ENCODE measurements around the gene PAK5.

Gene PAK5

GRCh38 chr20:9792674-9793073 lies 46.2 kb downstream of the PAK5 start:
- FAIRE-seq (no peak), DNase-seq (ENCODE audit: low spot score) (no peak)

- no peak for FAIRE-seq
- DNase-seq (ENCODE audit: low spot score): no peak
Measured at GRCh38 chr20:9789131-9789530, 49.7 kb downstream of the PAK5 start.

- FAIRE-seq: no peak
Measured at GRCh38 chr20:9775176-9775575, 63.7 kb downstream of the PAK5 start.

GRCh38 chr20:9769954-9770353 lies 68.9 kb downstream of the PAK5 start:
- DNase-seq (ENCODE audit: low spot score) (no peak), FAIRE-seq (no peak)

More at GRCh38 chr20:9775176-9775575, 63.7 kb downstream of the PAK5 start:
- DNase-seq (ENCODE audit: low spot score): no peak

GRCh38 chr20:9761476-9761875 lies 77.4 kb downstream of the PAK5 start:
- FAIRE-seq: no peak

GRCh38 chr20:9759392-9759791 lies 79.5 kb downstream of the PAK5 start:
- FAIRE-seq: no peak
- no peak for DNase-seq (ENCODE audit: low spot score)

More at GRCh38 chr20:9761476-9761875, 77.4 kb downstream of the PAK5 start:
- no peak for DNase-seq (ENCODE audit: low spot score)

GRCh38 chr20:9758752-9759151 lies 80.1 kb downstream of the PAK5 start:
- DNase-seq (ENCODE audit: low spot score): no peak
- FAIRE-seq: no peak

- DNase-seq (ENCODE audit: low spot score) (no peak), FAIRE-seq (no peak)
Measured at GRCh38 chr20:9756660-9757059, 82.2 kb downstream of the PAK5 start.

GRCh38 chr20:9755301-9755700 lies 83.6 kb downstream of the PAK5 start:
- no peak for FAIRE-seq
- no peak for DNase-seq (ENCODE audit: low spot score)

GRCh38 chr20:9744551-9744950 lies 94.3 kb downstream of the PAK5 start:
- FAIRE-seq: no peak
- no peak for DNase-seq (ENCODE audit: low spot score)

GRCh38 chr20:9743871-9744270 lies 95.0 kb downstream of the PAK5 start:
- FAIRE-seq (no peak), DNase-seq (ENCODE audit: low spot score) (no peak)

- DNase-seq (ENCODE audit: low spot score): no peak
- no peak for FAIRE-seq
Measured at GRCh38 chr20:9742821-9743220, 96.1 kb downstream of the PAK5 start.

- FAIRE-seq: no peak
- DNase-seq (ENCODE audit: low spot score): no peak
Measured at GRCh38 chr20:9741996-9742395, 96.9 kb downstream of the PAK5 start.

- DNase-seq (ENCODE audit: low spot score): no peak
- no peak for FAIRE-seq
Measured at GRCh38 chr20:9740486-9740885, 98.4 kb downstream of the PAK5 start.

- no peak for DNase-seq (ENCODE audit: low spot score)
- no peak for FAIRE-seq
Measured at GRCh38 chr20:9739991-9740390, 98.9 kb downstream of the PAK5 start.

- FAIRE-seq: no peak
- DNase-seq (ENCODE audit: low spot score): no peak
Measured at GRCh38 chr20:9736373-9736772, 102.5 kb downstream of the PAK5 start.

- no peak for FAIRE-seq
- DNase-seq (ENCODE audit: low spot score): no peak
Measured at GRCh38 chr20:9723501-9724202, 115.2 kb downstream of the PAK5 start.

GRCh38 chr20:9711872-9712271 lies 127.0 kb downstream of the PAK5 start:
- no peak for FAIRE-seq
- DNase-seq (ENCODE audit: low spot score): no peak

GRCh38 chr20:9710685-9711084 lies 128.2 kb downstream of the PAK5 start:
- DNase-seq (ENCODE audit: low spot score) (no peak), FAIRE-seq (no peak)

- DNase-seq (ENCODE audit: low spot score): no peak
- FAIRE-seq: no peak
Measured at GRCh38 chr20:9705722-9706476, 133.0 kb downstream of the PAK5 start.

- no peak for FAIRE-seq
- DNase-seq (ENCODE audit: low spot score): no peak
Measured at GRCh38 chr20:9699181-9699580, 139.7 kb downstream of the PAK5 start.

GRCh38 chr20:9689041-9689440 lies 149.8 kb downstream of the PAK5 start:
- DNase-seq (ENCODE audit: low spot score): no peak
- FAIRE-seq: no peak

GRCh38 chr20:9686866-9687265 lies 152.0 kb downstream of the PAK5 start:
- no peak for DNase-seq (ENCODE audit: low spot score)
- FAIRE-seq: no peak
